K562 (cell line): ENCODE data around the gene AQP5. TPM values are rescaled to one million over a fixed set of nuclear protein-coding genes. Genes with fewer than 3 reads are reported as not detected.

Source experiments
- ARHGAP35 ChIP-seq: fragments of 450-650 bp; IDR thresholded peaks from 2 replicates; pipeline ENCODE4 v1.6.1; 2018; ENCODE audit not compliant: partially characterized antibody
- CBX2 ChIP-seq: fragments of 200-600 bp; sonication (generic); IDR thresholded peaks from one replicate; pipeline ENCODE4 v1.6.1; 2012; ENCODE audit warnings: mild to moderate bottlenecking, low read length, inconsistent platforms; ENCODE audit not compliant: insufficient read depth, poor library complexity, severe bottlenecking
- ESRRA ChIP-seq: fragments of 450-650 bp; IDR thresholded peaks from 2 replicates; pipeline ENCODE4 v1.6.1; 2014; ENCODE audit warnings: low read depth, mild to moderate bottlenecking, moderate library complexity, borderline replicate concordance
- HLTF ChIP-seq: fragments of 450-650 bp; IDR thresholded peaks from 2 replicates; pipeline ENCODE4 v1.6.1; 2016
- MXI1 ChIP-seq: IDR thresholded peaks from 2 replicates; pipeline ENCODE4 v1.6.1; 2011; ENCODE audit warnings: low read depth, mild to moderate bottlenecking, improper control_type of control experiment, low read length
- NFYB ChIP-seq: IDR thresholded peaks from 2 replicates; pipeline ENCODE4 v1.6.1; 2011; ENCODE audit warnings: mild to moderate bottlenecking, moderate library complexity; ENCODE audit not compliant: insufficient read length; ENCODE audit errors: extremely low read depth
- YBX1 ChIP-seq: fragments of 450-650 bp; IDR thresholded peaks from 2 replicates; pipeline ENCODE4 v1.7.1; 2016; ENCODE audit warnings: mild to moderate bottlenecking
- polyA plus RNA-seq, 8 experiments: library from polyadenylated mRNA; depleted of rRNA in 4 of 8; stranded (reverse) in 5 of 8; unstranded in 3 of 8; fragments of >200 nt; fragmentation: Nextera tagmentation in 2 of 8; fragmentation: Illumina TruSeq in 1 of 8; extraction: Ambion mirVana in 2 of 8; extraction: Trizol in 1 of 8; gene quantifications; 2 replicates each; pipeline versions ENCODE4 v1.2.1 to v1.2.3, GENCODE V29; 2011 to 2014; ENCODE audit warnings: inconsistent platforms in 1 of 8, missing spikeins in 1 of 8
- total RNA-seq, 7 experiments: library from RNA; depleted of rRNA in 6 of 7; stranded (reverse); fragments of >200 nt in 6 of 7; fragmentation: Illumina TruSeq in 2 of 7; extraction: Trizol in 2 of 7; gene quantifications; 2 replicates each; pipeline versions ENCODE4 v1.2.1 to v1.2.3, GENCODE V29; 2011 to 2021; ENCODE audit warnings: low replicate concordance in 1 of 7
- TF ChIP-seq, protein P1 (sequence below): sonication (generic); formaldehyde crosslinking; IDR thresholded peaks from 2 replicates; pipeline ENCODE4 v1.8.0; 2022; ENCODE audit warnings: mild to moderate bottlenecking, missing genetic modification reagents
- TF ChIP-seq, protein P2 (sequence below): sonication (generic); formaldehyde crosslinking; IDR thresholded peaks from 2 replicates; pipeline ENCODE4 v1.8.1; 2023; ENCODE audit warnings: mild to moderate bottlenecking, missing genetic modification reagents
- TF ChIP-seq, protein P3 (sequence below): IDR thresholded peaks from 2 replicates; pipeline ENCODE4 v1.6.1; 2011; ENCODE audit warnings: borderline replicate concordance, low read depth, mild to moderate bottlenecking, moderate library complexity, low read length; ENCODE audit not compliant: insufficient read depth, poor library complexity, severe bottlenecking
- TF ChIP-seq, protein P4 (sequence below): fragments of 450-650 bp; IDR thresholded peaks from 2 replicates; pipeline ENCODE4 v1.6.1; 2017; ENCODE audit warnings: antibody characterized with exemption, mild to moderate bottlenecking

The AQP5 gene
- total and polyA plus RNA-seq, 9 of the 15 experiments (the other 6 are each of a cell fraction or from before 2014, with no cell fraction given): not detected

DNA sequence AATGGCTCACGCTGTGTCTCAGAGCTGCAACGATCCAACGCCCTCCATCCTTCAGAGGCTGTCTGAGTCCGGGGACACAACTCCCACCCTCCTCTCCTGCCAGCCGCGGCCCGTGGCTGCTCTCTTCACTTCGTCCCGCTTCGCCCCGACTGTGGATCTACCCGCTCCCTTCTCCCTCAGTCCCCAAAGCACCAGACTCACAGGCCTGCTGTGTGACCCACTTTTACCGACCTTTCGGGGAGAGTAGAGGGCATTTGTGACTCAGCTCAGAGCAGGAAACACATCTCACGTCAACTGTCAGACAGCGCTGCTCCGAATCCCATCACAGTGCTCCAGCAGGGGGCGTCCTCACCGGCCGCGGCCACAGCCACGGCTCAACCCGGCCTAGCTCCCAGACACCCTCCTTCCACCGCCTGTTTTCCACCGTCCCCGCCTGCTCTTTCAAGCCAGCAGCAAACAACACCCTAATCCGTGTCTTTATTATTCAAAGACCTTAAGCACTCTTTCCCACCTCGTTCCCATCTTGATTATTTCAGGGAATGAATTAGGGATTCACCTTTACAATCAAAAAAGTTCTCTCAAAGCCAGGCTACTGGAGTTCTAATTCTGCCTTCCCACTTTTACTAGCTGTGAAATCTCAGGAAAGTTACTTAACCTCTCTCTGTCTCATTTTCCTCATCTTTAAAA lies 16.1 kb upstream of the AQP5 start (continued):
- TF ChIP-seq, protein P1, sequence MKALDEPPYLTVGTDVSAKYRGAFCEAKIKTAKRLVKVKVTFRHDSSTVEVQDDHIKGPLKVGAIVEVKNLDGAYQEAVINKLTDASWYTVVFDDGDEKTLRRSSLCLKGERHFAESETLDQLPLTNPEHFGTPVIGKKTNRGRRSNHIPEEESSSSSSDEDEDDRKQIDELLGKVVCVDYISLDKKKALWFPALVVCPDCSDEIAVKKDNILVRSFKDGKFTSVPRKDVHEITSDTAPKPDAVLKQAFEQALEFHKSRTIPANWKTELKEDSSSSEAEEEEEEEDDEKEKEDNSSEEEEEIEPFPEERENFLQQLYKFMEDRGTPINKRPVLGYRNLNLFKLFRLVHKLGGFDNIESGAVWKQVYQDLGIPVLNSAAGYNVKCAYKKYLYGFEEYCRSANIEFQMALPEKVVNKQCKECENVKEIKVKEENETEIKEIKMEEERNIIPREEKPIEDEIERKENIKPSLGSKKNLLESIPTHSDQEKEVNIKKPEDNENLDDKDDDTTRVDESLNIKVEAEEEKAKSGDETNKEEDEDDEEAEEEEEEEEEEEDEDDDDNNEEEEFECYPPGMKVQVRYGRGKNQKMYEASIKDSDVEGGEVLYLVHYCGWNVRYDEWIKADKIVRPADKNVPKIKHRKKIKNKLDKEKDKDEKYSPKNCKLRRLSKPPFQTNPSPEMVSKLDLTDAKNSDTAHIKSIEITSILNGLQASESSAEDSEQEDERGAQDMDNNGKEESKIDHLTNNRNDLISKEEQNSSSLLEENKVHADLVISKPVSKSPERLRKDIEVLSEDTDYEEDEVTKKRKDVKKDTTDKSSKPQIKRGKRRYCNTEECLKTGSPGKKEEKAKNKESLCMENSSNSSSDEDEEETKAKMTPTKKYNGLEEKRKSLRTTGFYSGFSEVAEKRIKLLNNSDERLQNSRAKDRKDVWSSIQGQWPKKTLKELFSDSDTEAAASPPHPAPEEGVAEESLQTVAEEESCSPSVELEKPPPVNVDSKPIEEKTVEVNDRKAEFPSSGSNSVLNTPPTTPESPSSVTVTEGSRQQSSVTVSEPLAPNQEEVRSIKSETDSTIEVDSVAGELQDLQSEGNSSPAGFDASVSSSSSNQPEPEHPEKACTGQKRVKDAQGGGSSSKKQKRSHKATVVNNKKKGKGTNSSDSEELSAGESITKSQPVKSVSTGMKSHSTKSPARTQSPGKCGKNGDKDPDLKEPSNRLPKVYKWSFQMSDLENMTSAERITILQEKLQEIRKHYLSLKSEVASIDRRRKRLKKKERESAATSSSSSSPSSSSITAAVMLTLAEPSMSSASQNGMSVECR (CRISPR knock-in tag): no peak; the same call in 1 of the 2 replicates
- TF ChIP-seq, protein P2, sequence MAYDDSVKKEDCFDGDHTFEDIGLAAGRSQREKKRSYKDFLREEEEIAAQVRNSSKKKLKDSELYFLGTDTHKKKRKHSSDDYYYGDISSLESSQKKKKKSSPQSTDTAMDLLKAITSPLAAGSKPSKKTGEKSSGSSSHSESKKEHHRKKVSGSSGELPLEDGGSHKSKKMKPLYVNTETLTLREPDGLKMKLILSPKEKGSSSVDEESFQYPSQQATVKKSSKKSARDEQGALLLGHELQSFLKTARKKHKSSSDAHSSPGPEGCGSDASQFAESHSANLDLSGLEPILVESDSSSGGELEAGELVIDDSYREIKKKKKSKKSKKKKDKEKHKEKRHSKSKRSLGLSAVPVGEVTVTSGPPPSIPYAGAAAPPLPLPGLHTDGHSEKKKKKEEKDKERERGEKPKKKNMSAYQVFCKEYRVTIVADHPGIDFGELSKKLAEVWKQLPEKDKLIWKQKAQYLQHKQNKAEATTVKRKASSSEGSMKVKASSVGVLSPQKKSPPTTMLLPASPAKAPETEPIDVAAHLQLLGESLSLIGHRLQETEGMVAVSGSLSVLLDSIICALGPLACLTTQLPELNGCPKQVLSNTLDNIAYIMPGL: no peak
- TF ChIP-seq, protein P3, sequence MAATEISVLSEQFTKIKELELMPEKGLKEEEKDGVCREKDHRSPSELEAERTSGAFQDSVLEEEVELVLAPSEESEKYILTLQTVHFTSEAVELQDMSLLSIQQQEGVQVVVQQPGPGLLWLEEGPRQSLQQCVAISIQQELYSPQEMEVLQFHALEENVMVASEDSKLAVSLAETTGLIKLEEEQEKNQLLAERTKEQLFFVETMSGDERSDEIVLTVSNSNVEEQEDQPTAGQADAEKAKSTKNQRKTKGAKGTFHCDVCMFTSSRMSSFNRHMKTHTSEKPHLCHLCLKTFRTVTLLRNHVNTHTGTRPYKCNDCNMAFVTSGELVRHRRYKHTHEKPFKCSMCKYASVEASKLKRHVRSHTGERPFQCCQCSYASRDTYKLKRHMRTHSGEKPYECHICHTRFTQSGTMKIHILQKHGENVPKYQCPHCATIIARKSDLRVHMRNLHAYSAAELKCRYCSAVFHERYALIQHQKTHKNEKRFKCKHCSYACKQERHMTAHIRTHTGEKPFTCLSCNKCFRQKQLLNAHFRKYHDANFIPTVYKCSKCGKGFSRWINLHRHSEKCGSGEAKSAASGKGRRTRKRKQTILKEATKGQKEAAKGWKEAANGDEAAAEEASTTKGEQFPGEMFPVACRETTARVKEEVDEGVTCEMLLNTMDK: peak; percentile 95
- TF ChIP-seq, protein P4, sequence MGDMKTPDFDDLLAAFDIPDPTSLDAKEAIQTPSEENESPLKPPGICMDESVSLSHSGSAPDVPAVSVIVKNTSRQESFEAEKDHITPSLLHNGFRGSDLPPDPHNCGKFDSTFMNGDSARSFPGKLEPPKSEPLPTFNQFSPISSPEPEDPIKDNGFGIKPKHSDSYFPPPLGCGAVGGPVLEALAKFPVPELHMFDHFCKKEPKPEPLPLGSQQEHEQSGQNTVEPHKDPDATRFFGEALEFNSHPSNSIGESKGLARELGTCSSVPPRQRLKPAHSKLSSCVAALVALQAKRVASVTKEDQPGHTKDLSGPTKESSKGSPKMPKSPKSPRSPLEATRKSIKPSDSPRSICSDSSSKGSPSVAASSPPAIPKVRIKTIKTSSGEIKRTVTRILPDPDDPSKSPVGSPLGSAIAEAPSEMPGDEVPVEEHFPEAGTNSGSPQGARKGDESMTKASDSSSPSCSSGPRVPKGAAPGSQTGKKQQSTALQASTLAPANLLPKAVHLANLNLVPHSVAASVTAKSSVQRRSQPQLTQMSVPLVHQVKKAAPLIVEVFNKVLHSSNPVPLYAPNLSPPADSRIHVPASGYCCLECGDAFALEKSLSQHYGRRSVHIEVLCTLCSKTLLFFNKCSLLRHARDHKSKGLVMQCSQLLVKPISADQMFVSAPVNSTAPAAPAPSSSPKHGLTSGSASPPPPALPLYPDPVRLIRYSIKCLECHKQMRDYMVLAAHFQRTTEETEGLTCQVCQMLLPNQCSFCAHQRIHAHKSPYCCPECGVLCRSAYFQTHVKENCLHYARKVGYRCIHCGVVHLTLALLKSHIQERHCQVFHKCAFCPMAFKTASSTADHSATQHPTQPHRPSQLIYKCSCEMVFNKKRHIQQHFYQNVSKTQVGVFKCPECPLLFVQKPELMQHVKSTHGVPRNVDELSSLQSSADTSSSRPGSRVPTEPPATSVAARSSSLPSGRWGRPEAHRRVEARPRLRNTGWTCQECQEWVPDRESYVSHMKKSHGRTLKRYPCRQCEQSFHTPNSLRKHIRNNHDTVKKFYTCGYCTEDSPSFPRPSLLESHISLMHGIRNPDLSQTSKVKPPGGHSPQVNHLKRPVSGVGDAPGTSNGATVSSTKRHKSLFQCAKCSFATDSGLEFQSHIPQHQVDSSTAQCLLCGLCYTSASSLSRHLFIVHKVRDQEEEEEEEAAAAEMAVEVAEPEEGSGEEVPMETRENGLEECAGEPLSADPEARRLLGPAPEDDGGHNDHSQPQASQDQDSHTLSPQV: peak; percentile 67
- TF ChIP-seq NFYB (no peak), ESRRA (peak; percentile 96), CBX2 (no peak), HLTF (no peak), ARHGAP35 (no peak), MXI1 (no peak), YBX1 (no peak)
